CD8-positive, alpha-beta memory T cell (primary cell): ENCODE measurements around the gene SLC24A4. TPM values are rescaled to one million over a fixed set of nuclear protein-coding genes. Genes with fewer than 3 reads are reported as not detected.
A peak's percentile ranks its signal among the peaks of the same experiment; 100 is the strongest.

Source experiments
- CTCF ChIA-PET: fragments of 350-600 bp; sonication (Branson Sonifier 250); formaldehyde crosslinking; loops from one replicate; lab custom pipeline; 2021; ENCODE audit warnings: antibody characterized with exemption; lab: Charles Lee
- POLR2A ChIA-PET: fragments of 350-600 bp; sonication (Branson Sonifier 250); formaldehyde crosslinking; loops from one replicate; lab custom pipeline; 2021; ENCODE audit warnings: antibody characterized with exemption; lab: Charles Lee
- DNase-seq, 5 donors: peaks; one replicate each; pipeline versions ENCODE4 v3.0.0 to v3.0.0-alpha.2; 2020 to 2022; ENCODE audit warnings: mixed read lengths in 1 of 5
- H3K27ac ChIP-seq: one replicate; pipeline ENCODE4 v1.7.0; 2013; ENCODE audit warnings: low read depth, mild to moderate bottlenecking, low read length, moderate library complexity
- H3K27me3 ChIP-seq: 2 replicates; pipeline ENCODE4 v1.7.0; 2013; ENCODE audit warnings: low read length, mild to moderate bottlenecking; ENCODE audit not compliant: insufficient read depth, poor library complexity, severe bottlenecking
- H3K36me3 ChIP-seq: 2 replicates; pipeline ENCODE4 v1.7.0; 2013; ENCODE audit warnings: mild to moderate bottlenecking, low read length, moderate library complexity; ENCODE audit not compliant: insufficient read depth
- H3K4me1 ChIP-seq: 2 replicates; pipeline ENCODE4 v1.7.0; 2013; ENCODE audit warnings: mild to moderate bottlenecking, low read length, moderate library complexity; ENCODE audit not compliant: insufficient read depth
- H3K4me3 ChIP-seq: 2 replicates; pipeline ENCODE4 v1.7.0; 2013; ENCODE audit warnings: mild to moderate bottlenecking, low read length
- H3K9me3 ChIP-seq: 2 replicates; pipeline ENCODE4 v1.7.0; 2013; ENCODE audit warnings: mild to moderate bottlenecking, low read length
- H3K27ac Mint-ChIP-seq, 8 donors: one replicate each; pipeline ENCODE4 v1.8.0; 2020 to 2021; ENCODE audit warnings: mixed read lengths in 8 of 8, mild to moderate bottlenecking in 6 of 8, inconsistent platforms in 3 of 8, moderate library complexity in 3 of 8
- H3K27me3 Mint-ChIP-seq, 2 donors: one replicate each; pipeline ENCODE4 v1.8.0; 2020 to 2021; ENCODE audit warnings: mixed read lengths in 2 of 2, mild to moderate bottlenecking in 1 of 2, moderate library complexity in 1 of 2
- H3K36me3 Mint-ChIP-seq, 3 donors: one replicate each; pipeline ENCODE4 v1.8.0; 2020 to 2021; ENCODE audit warnings: mixed read lengths in 3 of 3, inconsistent platforms in 1 of 3, mild to moderate bottlenecking in 1 of 3
- H3K4me1 Mint-ChIP-seq, 3 donors: one replicate each; pipeline ENCODE4 v1.8.0; 2020 to 2021; ENCODE audit warnings: mixed read lengths in 3 of 3, inconsistent platforms in 1 of 3, mild to moderate bottlenecking in 1 of 3
- H3K4me3 Mint-ChIP-seq, 7 donors: one replicate each; pipeline ENCODE4 v1.8.0; 2020 to 2021; ENCODE audit warnings: mixed read lengths in 7 of 7, mild to moderate bottlenecking in 6 of 7, moderate library complexity in 4 of 7, inconsistent platforms in 2 of 7
- H3K9me3 Mint-ChIP-seq, 5 donors: one replicate each; pipeline ENCODE4 v1.8.0; 2020 to 2022; ENCODE audit warnings: mixed read lengths in 5 of 5, mild to moderate bottlenecking in 3 of 5, moderate library complexity in 2 of 5, inconsistent platforms in 1 of 5
- polyA plus RNA-seq: library from polyadenylated mRNA; unstranded; fragments of 300-500 nt; fragmentation: Illumina TruSeq; gene quantifications from one replicate; pipeline ENCODE4 v1.2.3, GENCODE V29; 2021
- total RNA-seq, 2 experiments: library from RNA; stranded (reverse); gene quantifications; one replicate each; pipeline ENCODE4 v1.2.3, GENCODE V29; 2021

The SLC24A4 gene
- total and polyA plus RNA-seq, 3 experiments from 2014 or later: 0.04 TPM; not detected in 2

DNA sequence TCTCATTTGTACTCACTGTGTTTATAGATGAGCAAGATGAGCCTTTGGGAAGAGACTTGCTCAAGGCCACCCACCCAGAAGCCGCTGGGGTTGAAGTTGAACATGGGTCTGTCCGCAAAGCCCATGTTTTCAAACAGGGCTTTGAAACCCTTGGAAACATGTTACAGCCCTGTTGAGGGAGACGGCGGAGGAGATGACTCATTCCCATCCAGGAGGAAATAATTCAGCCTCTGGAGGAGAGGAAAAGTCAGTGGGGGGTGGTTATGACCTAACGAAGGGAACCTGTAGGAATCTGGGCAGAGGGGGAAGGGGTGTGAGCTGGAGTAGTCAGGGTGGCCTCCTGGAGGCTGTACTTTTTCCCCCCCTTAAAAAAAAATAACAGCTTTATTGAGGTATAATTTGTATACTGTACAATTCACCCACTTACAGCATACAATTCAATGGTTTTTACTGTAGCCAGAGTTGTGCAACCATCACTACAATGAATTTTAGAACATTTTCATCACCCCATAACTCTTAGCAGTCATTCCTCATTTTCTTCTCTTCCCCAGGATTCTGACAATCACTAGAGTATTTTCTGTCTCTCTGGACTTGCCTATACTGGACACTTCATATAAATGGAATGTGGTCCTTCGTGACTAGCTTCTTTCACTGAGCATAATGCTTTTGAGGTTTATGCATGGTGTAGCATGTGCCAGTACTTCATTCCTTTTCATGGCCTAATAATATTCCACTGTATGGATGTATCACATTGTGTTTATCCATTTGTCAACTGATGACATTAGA, 188.7 kb downstream of the SLC24A4 start:
- peaks cover 41% of the 10 kb centered on the region for H3K4me1 ChIP-seq
- H3K27me3 Mint-ChIP-seq: no peaks in the 10 kb centered on the region
- peak overlapping the region in 6 of 8 donors; percentile 38 to 93 (median 72) for H3K27ac Mint-ChIP-seq
- POLR2A ChIA-PET: no interaction called here
- no peak for DNase-seq
- peak overlapping the region in 5 of 7 donors; percentile 29 to 80 (median 58) for H3K4me3 Mint-ChIP-seq
- no peak overlapping the region for H3K4me3 ChIP-seq
- H3K27ac ChIP-seq: no peak overlapping the region
- peaks cover 40 to 56% (median 44%) of the 10 kb centered on the region in 3 donors for H3K4me1 Mint-ChIP-seq
- CTCF ChIA-PET: no interaction called here
- no peaks in the 10 kb centered on the region for H3K36me3 ChIP-seq
- no peaks in the 10 kb centered on the region for H3K9me3 Mint-ChIP-seq
- peaks cover 0 to 3% (median 0%) of the 10 kb centered on the region in 3 donors for H3K36me3 Mint-ChIP-seq
- no peaks in the 10 kb centered on the region for H3K9me3 ChIP-seq
- H3K27me3 ChIP-seq: no peaks in the 10 kb centered on the region

DNA sequence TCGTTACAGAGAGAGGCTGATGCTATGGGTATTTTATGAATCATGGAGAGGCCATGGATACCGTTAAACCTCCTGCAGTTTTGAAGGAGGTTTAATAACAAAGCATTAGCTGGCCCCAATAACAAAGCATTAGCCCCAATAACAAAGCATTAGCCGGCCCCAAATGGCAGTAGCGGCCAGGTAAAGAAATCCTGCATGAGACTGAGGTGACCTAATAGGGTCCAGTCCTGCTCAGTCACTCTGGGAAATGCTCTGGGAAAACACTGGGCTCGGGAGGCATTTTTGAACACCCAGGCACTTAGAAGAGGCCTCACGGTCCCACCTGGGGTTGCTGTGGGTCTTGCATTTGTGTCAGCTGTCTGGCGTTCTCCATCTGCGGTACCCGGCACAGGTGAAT, 189.8 kb downstream of the SLC24A4 start:
- H3K4me1 ChIP-seq: peaks cover 44% of the 10 kb centered on the region
- H3K36me3 ChIP-seq: no peaks in the 10 kb centered on the region
- Mint-ChIP-seq H3K36me3 (peaks cover 0 to 3% (median 0%) of the 10 kb centered on the region in 3 donors), H3K9me3 (no peaks in the 10 kb centered on the region), H3K4me1 (peaks cover 42 to 57% (median 46%) of the 10 kb centered on the region in 3 donors), H3K27ac (peak overlapping the region; percentile 3 to 98 (median 84)), H3K27me3 (no peaks in the 10 kb centered on the region), H3K4me3 (peak overlapping the region; percentile 67 to 88 (median 83))
- no peaks in the 10 kb centered on the region for H3K27me3 ChIP-seq
- H3K27ac ChIP-seq: peak overlapping the region; percentile 67
- no peak for DNase-seq
- H3K4me3 ChIP-seq: peak overlapping the region; percentile 74
- POLR2A ChIA-PET: interaction anchor here (0.7 to 1.2 kb wide), 3 partner anchors 10 to 391 kb away, joined by 3 to 4 read pairs (median 3); partner anchors contain the start of genes CPSF2 and NDUFB1
- CTCF ChIA-PET: interaction anchor here (1.1 to 1.6 kb wide), 2 partner anchors 31 to 168 kb away, joined by 3 to 6 read pairs; no protein-coding TSS in a partner anchor
- no peaks in the 10 kb centered on the region for H3K9me3 ChIP-seq

DNA sequence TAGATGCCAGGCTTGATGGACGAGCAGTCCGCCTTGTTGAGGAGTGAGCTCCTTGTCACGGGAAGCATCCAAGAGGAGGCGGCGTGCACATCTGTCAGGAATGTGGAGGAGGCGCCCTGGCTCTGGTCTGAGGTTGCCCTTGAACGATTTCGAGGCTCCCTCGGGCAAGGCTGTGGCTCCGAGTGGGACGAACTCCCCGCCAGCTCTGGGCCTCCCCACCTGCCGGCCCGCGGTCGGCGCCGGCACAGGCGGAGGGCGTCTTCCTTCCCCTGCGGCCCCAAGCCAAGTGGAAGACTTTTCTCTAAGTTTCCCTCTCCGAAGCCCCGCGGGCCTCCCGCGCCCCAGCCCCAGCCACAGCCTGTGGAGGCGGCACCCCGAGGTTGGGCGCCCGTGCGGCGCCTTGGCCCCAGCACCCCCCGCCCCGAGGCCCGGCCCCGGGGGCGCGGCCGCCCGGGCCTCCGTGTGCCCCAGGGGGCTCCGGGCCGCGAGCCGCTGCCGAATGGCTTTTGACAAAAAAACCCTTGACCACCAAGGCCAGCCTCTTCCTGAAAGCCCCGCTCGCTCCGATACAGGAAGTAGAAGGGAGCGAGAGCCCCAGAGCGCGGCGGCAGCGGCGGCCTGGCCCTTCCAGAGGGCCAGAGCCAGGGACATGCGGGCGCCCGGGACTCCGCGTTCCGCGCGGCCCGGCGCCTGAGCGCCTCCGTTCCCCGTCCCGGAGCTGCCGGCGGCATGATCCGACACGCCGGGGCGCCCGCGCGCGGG, 190.4 kb downstream of the SLC24A4 start, which contains the start of gene RIN3:
Gene RIN3 (plus strand): TSS at position 578 of the 762 bp plus-strand sequence. CDS start 152 bp downstream, at position 730.
- peaks cover 46 to 63% (median 52%) of the 10 kb centered on the region in 3 donors for H3K4me1 Mint-ChIP-seq
- Histone ChIP-seq H3K36me3 (no peaks in the 10 kb centered on the region), H3K4me3 (peak within 1 kb of the TSS; percentile 74), H3K27me3 (no peaks in the 10 kb centered on the region), H3K27ac (peak within 1 kb of the TSS; percentile 67), H3K9me3 (no peaks in the 10 kb centered on the region), H3K4me1 (peaks cover 49% of the 10 kb centered on the region)
- peak within 1 kb of the TSS; percentile 80 to 98 (median 88) for H3K27ac Mint-ChIP-seq
- ChIA-PET CTCF (interaction anchor here (1.1 to 1.6 kb wide), 3 partner anchors 10 to 167 kb away, joined by 3 to 6 read pairs (median 3); no protein-coding TSS in a partner anchor), POLR2A (interaction anchor here (0.6 to 1.2 kb wide), 5 partner anchors 9 to 392 kb away, joined by 3 to 4 read pairs (median 3); partner anchors contain the start of genes CPSF2 and NDUFB1)
- peaks cover 0 to 3% (median 0%) of the 10 kb centered on the region in 3 donors for H3K36me3 Mint-ChIP-seq
- peak within 1 kb of the TSS; percentile 72 to 92 (median 83) for H3K4me3 Mint-ChIP-seq
- H3K27me3 Mint-ChIP-seq: no peaks in the 10 kb centered on the region
- peak; percentile 30 to 72 (median 49) for DNase-seq
- no peaks in the 10 kb centered on the region for H3K9me3 Mint-ChIP-seq

DNA sequence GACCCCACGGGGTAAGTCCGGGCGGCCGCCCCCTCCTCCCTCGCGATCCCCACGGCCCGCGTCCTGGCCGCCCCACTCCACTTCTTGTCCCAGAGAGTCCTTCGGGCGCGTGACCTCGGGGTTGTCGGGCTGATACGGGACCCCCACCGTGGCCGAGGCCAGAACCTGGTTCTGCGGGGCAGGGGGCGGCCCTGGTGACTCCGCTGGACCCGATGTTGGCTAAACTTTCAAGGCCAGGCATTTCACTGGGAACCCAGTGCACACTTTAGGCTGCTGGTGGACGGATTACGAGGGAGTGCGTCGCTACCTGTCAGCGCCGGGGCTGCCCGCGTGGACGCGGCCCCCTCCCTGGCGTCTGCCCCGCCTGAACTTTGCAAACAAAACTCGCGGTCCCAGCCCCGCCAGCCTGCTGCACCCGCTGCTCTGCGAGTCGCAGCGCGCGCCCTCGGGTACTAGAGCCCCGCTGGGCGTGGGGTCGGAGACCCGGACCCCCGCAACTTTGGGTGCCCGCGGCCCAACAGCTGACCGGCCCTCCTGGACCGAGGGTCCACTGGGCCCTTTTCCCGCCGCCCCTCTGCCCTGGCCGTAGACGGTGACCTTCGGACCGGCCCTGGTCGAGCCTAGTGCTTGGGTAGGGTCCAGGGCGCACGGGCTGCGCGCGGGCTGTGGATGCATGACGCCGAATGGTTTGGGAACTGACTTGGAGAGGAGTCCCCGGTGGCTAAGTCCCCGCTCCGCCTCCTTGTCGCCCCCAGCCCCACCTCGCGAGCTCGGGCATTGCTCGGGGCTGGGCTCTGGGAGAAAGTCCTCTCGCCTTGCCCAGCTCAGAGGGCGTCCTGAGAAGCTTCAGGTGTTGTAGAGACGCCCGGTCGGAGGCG, 191.2 kb downstream of the SLC24A4 start:
- peaks cover 54 to 71% (median 60%) of the 10 kb centered on the region in 3 donors for H3K4me1 Mint-ChIP-seq
- Histone ChIP-seq H3K4me3 (peak overlapping the region; percentile 74), H3K27me3 (no peaks in the 10 kb centered on the region), H3K36me3 (no peaks in the 10 kb centered on the region), H3K9me3 (no peaks in the 10 kb centered on the region), H3K27ac (peak overlapping the region; percentile 67), H3K4me1 (peaks cover 58% of the 10 kb centered on the region)
- POLR2A ChIA-PET: interaction anchor here (0.6 to 0.7 kb wide), 3 partner anchors 21 to 176 kb away, joined by 3 to 4 read pairs (median 3); no protein-coding TSS in a partner anchor
- peaks cover 0 to 3% (median 0%) of the 10 kb centered on the region in 3 donors for H3K36me3 Mint-ChIP-seq
- DNase-seq: peak in 4 of 5 donors; percentile 14 to 65 (median 48)
- H3K27me3 Mint-ChIP-seq: peaks cover 0 to under 1% of the 10 kb centered on the region in 2 donors
- H3K4me3 Mint-ChIP-seq: peak overlapping the region; percentile 68 to 92 (median 83)
- CTCF ChIA-PET: interaction anchor here (1.1 to 1.6 kb wide), 3 partner anchors 10 to 166 kb away, joined by 3 to 6 read pairs (median 3); no protein-coding TSS in a partner anchor
- H3K9me3 Mint-ChIP-seq: no peaks in the 10 kb centered on the region
- H3K27ac Mint-ChIP-seq: peak overlapping the region in 7 of 8 donors; percentile 26 to 94 (median 90)

DNA sequence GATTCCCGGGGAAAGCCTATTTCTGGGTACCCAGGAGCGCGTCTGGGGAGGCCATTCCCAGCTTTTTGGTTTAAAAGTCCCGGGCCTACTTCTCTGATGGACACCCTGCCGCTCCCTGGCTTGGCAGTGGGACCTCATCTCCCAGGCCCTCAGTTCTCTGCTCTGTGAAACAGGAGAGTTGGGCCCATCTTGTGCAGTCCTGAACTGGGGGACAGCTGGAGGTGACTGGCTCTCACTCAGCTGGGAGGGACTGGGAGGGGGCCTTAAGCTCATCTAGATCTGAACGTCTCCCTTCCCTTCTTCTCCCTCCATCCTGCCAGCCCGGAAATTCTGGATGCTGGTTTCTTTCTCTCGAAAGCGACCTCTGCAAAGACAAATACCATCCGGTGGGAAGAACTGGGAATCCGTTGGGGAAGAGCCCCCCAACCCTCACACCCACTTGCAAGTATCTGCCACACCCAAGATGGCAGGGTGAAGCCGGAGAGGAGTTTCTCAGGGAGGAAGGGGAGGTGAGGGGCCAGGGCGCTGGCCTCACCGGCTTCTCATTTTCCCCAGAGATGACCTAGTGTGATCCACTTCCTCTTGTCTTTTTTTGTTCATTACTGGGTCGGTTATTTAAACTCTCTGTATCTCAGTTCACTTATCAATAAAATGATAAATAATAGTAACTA, 192.0 kb downstream of the SLC24A4 start:
- Mint-ChIP-seq H3K4me3 (peak overlapping the region; percentile 68 to 92 (median 83)), H3K27ac (peak overlapping the region; percentile 63 to 94 (median 88)), H3K9me3 (no peaks in the 10 kb centered on the region), H3K4me1 (peaks cover 62 to 79% (median 67%) of the 10 kb centered on the region in 3 donors), H3K27me3 (peaks cover 0 to 3% of the 10 kb centered on the region in 2 donors), H3K36me3 (peaks cover 0 to 3% (median 0%) of the 10 kb centered on the region in 3 donors)
- Histone ChIP-seq H3K27me3 (no peaks in the 10 kb centered on the region), H3K4me1 (peaks cover 61% of the 10 kb centered on the region), H3K4me3 (peak overlapping the region; percentile 74), H3K9me3 (no peaks in the 10 kb centered on the region), H3K27ac (peak overlapping the region; percentile 67), H3K36me3 (no peaks in the 10 kb centered on the region)
- no peak for DNase-seq
- CTCF ChIA-PET: interaction anchor here (1.4 kb wide), 1 partner anchor 9 kb away, joined by 3 read pairs; no protein-coding TSS in a partner anchor
- POLR2A ChIA-PET: interaction anchor here (0.6 kb wide), 1 partner anchor 175 kb away, joined by 3 read pairs; no protein-coding TSS in a partner anchor

DNA sequence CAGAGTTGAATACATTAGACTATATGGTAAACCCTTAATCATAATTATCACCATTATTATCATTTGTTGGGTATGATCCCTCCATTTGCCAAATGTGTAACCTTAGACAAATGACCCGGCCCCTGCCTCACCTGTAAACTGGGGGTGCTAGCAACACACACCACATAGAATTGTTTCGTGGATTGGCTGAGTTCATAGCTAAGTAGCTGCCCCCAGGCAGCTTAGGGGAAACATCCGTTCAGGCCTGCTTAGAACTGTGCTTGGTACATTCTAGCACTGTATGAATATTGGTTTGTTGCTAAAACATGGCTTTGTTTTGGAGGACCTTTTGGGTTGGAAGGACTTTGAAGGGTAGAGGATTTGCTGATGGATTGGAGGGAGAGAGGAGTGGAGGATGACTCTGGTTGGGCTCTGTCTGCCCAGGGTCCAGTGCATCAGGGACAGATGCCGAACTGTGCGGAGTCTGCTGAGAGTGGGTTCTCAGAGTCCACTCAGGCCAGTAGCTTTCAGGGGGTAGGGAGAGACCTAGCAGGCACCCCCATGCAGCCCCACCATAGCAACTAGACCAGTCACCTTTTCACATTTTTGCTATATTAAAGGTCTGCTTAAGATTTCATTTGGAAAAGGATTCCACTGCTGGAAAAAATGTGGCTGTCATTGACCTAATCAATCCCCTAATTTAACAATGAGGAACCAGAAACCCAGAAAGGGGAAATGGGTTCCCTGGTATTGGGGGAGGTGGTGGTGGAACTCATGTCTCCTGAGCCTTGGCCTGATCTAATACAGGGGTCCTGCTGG, 192.8 kb downstream of the SLC24A4 start:
- POLR2A ChIA-PET: no interaction called here
- Mint-ChIP-seq H3K4me3 (peak overlapping the region; percentile 68 to 92 (median 83)), H3K27ac (peak overlapping the region; percentile 75 to 94 (median 90)), H3K27me3 (peaks cover 0 to 3% of the 10 kb centered on the region in 2 donors), H3K36me3 (peaks cover 0 to 3% (median 0%) of the 10 kb centered on the region in 3 donors), H3K4me1 (peaks cover 66 to 85% (median 68%) of the 10 kb centered on the region in 3 donors), H3K9me3 (no peaks in the 10 kb centered on the region)
- Histone ChIP-seq H3K9me3 (no peaks in the 10 kb centered on the region), H3K4me1 (peaks cover 61% of the 10 kb centered on the region), H3K4me3 (no peak overlapping the region), H3K27me3 (no peaks in the 10 kb centered on the region), H3K27ac (peak overlapping the region; percentile 15), H3K36me3 (no peaks in the 10 kb centered on the region)
- no peak for DNase-seq
- CTCF ChIA-PET: interaction anchor here (0.6 to 2.7 kb wide), 4 partner anchors 24 to 999 kb away, joined by 3 to 6 read pairs (median 3); no protein-coding TSS in a partner anchor
